Heart left ventricle (tissue), 16 donors: ENCODE results near the gene DUSP1. TPM values are rescaled to one million over a fixed set of nuclear protein-coding genes. Genes with fewer than 3 reads are reported as not detected.

ENCODE experiments used
- ATAC-seq, 4 donors: fragments of 200-7000 bp; cut with Tn5 transposase; one replicate each; pipeline ENCODE4 v1.9.1; 2020 to 2022; ENCODE audit warnings: moderate library complexity in 4 of 4, mild to moderate bottlenecking in 3 of 4, moderate number of reproducible peaks in 1 of 4
- DNase-seq, 5 donors: peaks; one replicate each; pipeline ENCODE4 v3.0.0-alpha.2; 2020
- H3K27ac ChIP-seq, 12 donors: fragments of 200-600 bp; sonication (generic) in 4 of 12; one replicate each; pipeline versions ENCODE4 v1.5.0 to v1.8.0; 2016 to 2022; ENCODE audit warnings: mild to moderate bottlenecking in 2 of 12
- H3K27me3 ChIP-seq, 9 donors: fragments of 200-600 bp; sonication (generic) in 2 of 9; one replicate each; pipeline versions ENCODE4 v1.5.1 to v1.8.0; 2016 to 2022; ENCODE audit warnings: mild to moderate bottlenecking in 3 of 9
- H3K36me3 ChIP-seq, 9 donors: fragments of 200-600 bp; sonication (generic) in 2 of 9; one replicate each; pipeline versions ENCODE4 v1.5.0 to v1.8.0; 2018 to 2022; ENCODE audit warnings: mild to moderate bottlenecking in 2 of 9
- H3K4me1 ChIP-seq, 12 donors: fragments of 200-600 bp; sonication (generic) in 4 of 12; one replicate each; pipeline versions ENCODE4 v1.5.0 to v1.8.0; 2016 to 2022; ENCODE audit warnings: mild to moderate bottlenecking in 3 of 12
- H3K4me3 ChIP-seq, 12 donors: fragments of 200-600 bp; sonication (generic) in 4 of 12; one replicate each; pipeline versions ENCODE4 v1.5.0 to v1.8.0; 2017 to 2022; ENCODE audit warnings: mild to moderate bottlenecking in 9 of 12, moderate library complexity in 4 of 12
- H3K9me3 ChIP-seq, 12 donors: fragments of 200-600 bp; sonication (generic) in 4 of 12; one replicate each; pipeline versions ENCODE4 v1.5.0 to v1.8.0; 2016 to 2022; ENCODE audit warnings: mild to moderate bottlenecking in 1 of 12
- CTCF ChIP-seq, 12 donors: fragments of 200-600 bp; sonication (generic) in 4 of 12; IDR thresholded peaks; one replicate each; pipeline versions ENCODE4 v1.5.0 to v1.8.0; 2018 to 2022; ENCODE audit warnings: antibody characterized with exemption in 12 of 12, mild to moderate bottlenecking in 5 of 12
- POLR2A ChIP-seq, 2 donors: fragments of 450-650 bp; IDR thresholded peaks; one replicate each; pipeline ENCODE4 v1.6.1; 2017; ENCODE audit warnings: antibody characterized with exemption in 2 of 2, mild to moderate bottlenecking in 2 of 2, moderate library complexity in 2 of 2
- WGBS, 4 donors: extraction: QIAGEN DNeasy Blood & Tissue Kit in 2 of 4; methylation state at CpG; one replicate each; pipeline versions ENCODE4 v1.1.5 to v1.1.7; 2013 to 2018; 5-methylcytosine and 5-hydroxymethylcytosine counted together
- intact Hi-C, 10 donors: fragments of 100-400 bp; cut with DNase I; formaldehyde crosslinking; loops; one replicate each; pipeline versions ENCODE4 v1.11.1 to v1.14.2; 2022
- polyA plus RNA-seq, 2 donors: library from polyadenylated mRNA; stranded (reverse); fragments of 200-250 nt; gene quantifications; one replicate each; pipeline ENCODE4 v1.2.3, GENCODE V29; 2013
- total RNA-seq, 9 donors: library from RNA; depleted of rRNA in 2 of 9; stranded (reverse); fragments of >200 nt in 2 of 9; fragmentation: NEBNext Ultra II Directional in 3 of 9; extraction: Animal tissue kit (Norgen Biotek cat#: 25700) in 3 of 9; gene quantifications; one replicate each; pipeline versions ENCODE4 v1.1.0 to v1.2.4, GENCODE V29; 2016 to 2023
- donor health status: ischemic (EF 13 %, LVEDD 7.1; RV severe dilation, severe dysfunction).
- donor health status: healthy with polysubstance abuse.
- donor health status: DM: no; HTN: yes; CAD: no.
- donor health status: DM: no; HTN: no; CAD: no.
- donor health status: ischemic (EF 25% LVEDD 6.9; RV normal size, moderate dysfunction).
- donor health status: ischemic (EF 25% LVEDD 5.7; RV mildly dilated, moderate dysfunction).
- donor health status: healthy.
- donor health status: DM: yes; HTN: yes; CAD: no.
- donor health status: ischemic (EF 35%, LVEDD 5.7; RV mildly dilated, moderate dysfunction).
- donor health status: nonischemic (EF 11% LVEDD 7.7; RV severe dilation, severe dysfunction).
- donor health status: DM: yes; HTN: yes; CAD: no.
- donor health status: PGD.
- donor health status: ischemic (EF 29% LVEDD 5.4; RV normal size, mild dysfunction).
- donor health status: nonischemic (EF 23%, LVEDD 6.1; RV moderate dilation, normal function).

The DUSP1 gene
- total and polyA plus RNA-seq, 11 donors = 24.3 to 335 (median 78.2) TPM

- ATAC-seq = peak; percentile 72 to 91 (median 85)
- peak overlapping the region; percentile 76 to 97 (median 92) for H3K27ac ChIP-seq
- TF ChIP-seq POLR2A (IDR thresholded peaks at IDR 0.05) (peak in 1 of 2 donors; percentile 61), CTCF (IDR thresholded peaks at IDR 0.05) (peak in 1 of 12 donors; percentile 10)
- H3K4me3 ChIP-seq = peak overlapping the region in 8 of 12 donors; percentile 6 to 28 (median 14)
- no peaks in the 10 kb centered on the region for H3K36me3 ChIP-seq
- WGBS, 4 donors = 11 to 22% (median 16%) methylated on average over 25 to 36 of the region's 36 CpGs
- peaks cover 7 to 84% (median 44%) of the 10 kb centered on the region in 12 donors for H3K4me1 ChIP-seq
- peaks cover 0 to 8% (median 0%) of the 10 kb centered on the region in 12 donors for H3K9me3 ChIP-seq
- no peaks in the 10 kb centered on the region for H3K27me3 ChIP-seq
- intact Hi-C loops = loop anchor here in 6 of 10 donors (1.0 to 2.0 kb wide), 8 partner anchors 17 to 32 kb away; partner anchors contain the start of gene DUSP1 (in 2 of the 6)
- peak; percentile 90 to 96 (median 93) for DNase-seq
Observed at GRCh38 chr5:172748341-172748843, 22.6 kb downstream of the DUSP1 start.

- intact Hi-C loops = no loop called here
- Histone ChIP-seq H3K27me3 (no peaks in the 10 kb centered on the region), H3K4me3 (no peak overlapping the region), H3K4me1 (peaks cover 7 to 87% (median 45%) of the 10 kb centered on the region in 12 donors), H3K9me3 (peaks cover 0 to 8% (median 0%) of the 10 kb centered on the region in 12 donors), H3K36me3 (no peaks in the 10 kb centered on the region), H3K27ac (peak overlapping the region; percentile 76 to 97 (median 92))
- ATAC-seq = no peak
- TF ChIP-seq POLR2A (IDR thresholded peaks at IDR 0.05) (no peak), CTCF (IDR thresholded peaks at IDR 0.05) (no peak)
- DNase-seq = no peak
- 64 to 66% (median 65%) methylated on average over 3 of the region's 3 CpGs for WGBS, 4 donors
Observed at GRCh38 chr5:172747471-172747870, 23.5 kb downstream of the DUSP1 start.

- no peaks in the 10 kb centered on the region for H3K36me3 ChIP-seq
- TF ChIP-seq POLR2A (IDR thresholded peaks at IDR 0.05) (peak in 1 of 2 donors; percentile 25), CTCF (IDR thresholded peaks at IDR 0.05) (no peak)
- intact Hi-C loops = no loop called here
- no peak for DNase-seq
- no peaks in the 10 kb centered on the region for H3K27me3 ChIP-seq
- peaks cover 0 to 8% (median 0%) of the 10 kb centered on the region in 12 donors for H3K9me3 ChIP-seq
- ATAC-seq = peak in 2 of 4 donors; percentile 19 to 24
- WGBS, 4 donors = 64 to 79% (median 70%) methylated on average over 3 of the region's 3 CpGs
- H3K4me1 ChIP-seq = peaks cover 7 to 84% (median 44%) of the 10 kb centered on the region in 12 donors
- H3K4me3 ChIP-seq = no peak overlapping the region
- H3K27ac ChIP-seq = peak overlapping the region; percentile 76 to 97 (median 92)
Observed at GRCh38 chr5:172746725-172747124, 24.3 kb downstream of the DUSP1 start.

- DNase-seq (no peak), ATAC-seq (no peak)
- Histone ChIP-seq H3K36me3 (no peaks in the 10 kb centered on the region), H3K27ac (peak overlapping the region in 9 of 12 donors; percentile 87 to 97 (median 93)), H3K4me1 (peaks cover 7 to 84% (median 42%) of the 10 kb centered on the region in 12 donors), H3K27me3 (no peaks in the 10 kb centered on the region), H3K9me3 (peaks cover 0 to 8% (median 0%) of the 10 kb centered on the region in 12 donors), H3K4me3 (no peak overlapping the region)
- intact Hi-C loops = no loop called here
- 89 to 91% (median 90%) methylated on average over 3 of the region's 3 CpGs for WGBS, 4 donors
- TF ChIP-seq CTCF (IDR thresholded peaks at IDR 0.05) (no peak), POLR2A (IDR thresholded peaks at IDR 0.05) (no peak)
Observed at GRCh38 chr5:172745838-172746237, 25.2 kb downstream of the DUSP1 start.
